ENCODE data around the gene CALML4. TPM values are rescaled to one million over a fixed set of nuclear protein-coding genes. Genes with fewer than 3 reads are reported as not detected.
"Not testable (repeated sequence)": the region's sequence is repeated elsewhere in the genome, so short reads cannot be mapped to it uniquely, and the experiment has no call there.

Gene CALML4
- total and polyA plus RNA-seq, 4 donors = 10.4 to 21.7 (median 14.4) TPM

GRCh38 chr15:68177742-68178141, 27.4 kb downstream of the CALML4 start:
- Histone ChIP-seq H3K9ac (ENCODE audit: insufficient read depth in 1 of 2, low read length in 2 of 2) (no peak overlapping the region), H3K27me3 (ENCODE audit: control insufficient read depth in 3 of 3, insufficient read depth in 3 of 3, low read length in 2 of 3) (no peaks in the 10 kb centered on the region), H3K27ac (ENCODE audit: low read depth in 1 of 2, low read length in 1 of 2) (no peak overlapping the region), H3K4me3 (no peak overlapping the region), H3K4me1 (ENCODE audit: control insufficient read depth in 5 of 5, insufficient read depth in 5 of 5, low read length in 5 of 5) (peaks cover 0 to 6% (median 0%) of the 10 kb centered on the region in 5 donors), H3K9me3 (ENCODE audit: control insufficient read depth in 4 of 4, insufficient read depth in 3 of 4, low read length in 3 of 4) (no peaks in the 10 kb centered on the region), H3K36me3 (ENCODE audit: control insufficient read depth in 4 of 4, insufficient read depth in 4 of 4, low read length in 4 of 4) (peaks cover 8 to 28% (median 20%) of the 10 kb centered on the region in 4 donors)
- TF ChIP-seq CTCF (IDR thresholded peaks at IDR 0.05; ENCODE audit: control extremely low read depth, extremely low read depth) = no peak
- DNase-seq (no peak), ATAC-seq (ENCODE audit: insufficient read depth, low FRiP score) (no peak)

- Histone ChIP-seq H3K4me1 (ENCODE audit: control insufficient read depth in 5 of 5, insufficient read depth in 5 of 5, low read length in 5 of 5) (peaks cover 0 to 6% (median 0%) of the 10 kb centered on the region in 5 donors), H3K4me3 (no peak overlapping the region), H3K36me3 (ENCODE audit: control insufficient read depth in 4 of 4, insufficient read depth in 4 of 4, low read length in 4 of 4) (peaks cover 6 to 25% (median 18%) of the 10 kb centered on the region in 4 donors), H3K9me3 (ENCODE audit: control insufficient read depth in 4 of 4, insufficient read depth in 3 of 4, low read length in 3 of 4) (no peaks in the 10 kb centered on the region), H3K27me3 (ENCODE audit: control insufficient read depth in 3 of 3, insufficient read depth in 3 of 3, low read length in 2 of 3) (no peaks in the 10 kb centered on the region), H3K27ac (ENCODE audit: low read depth in 1 of 2, low read length in 1 of 2) (no peak overlapping the region), H3K9ac (ENCODE audit: insufficient read depth in 1 of 2, low read length in 2 of 2) (no peak overlapping the region)
- TF ChIP-seq CTCF (IDR thresholded peaks at IDR 0.05; ENCODE audit: control extremely low read depth, extremely low read depth) = no peak
- DNase-seq = no peak
- 94 to 95% methylated on average over 3 of the region's 3 CpGs for WGBS, 2 donors
- no peak for ATAC-seq (ENCODE audit: insufficient read depth, low FRiP score)
These were observed 28.5 kb downstream of the CALML4 start for GRCh38 chr15:68176601-68177000.

- Histone ChIP-seq H3K27ac (ENCODE audit: low read depth in 1 of 2, low read length in 1 of 2) (no peak overlapping the region), H3K4me1 (ENCODE audit: control insufficient read depth in 5 of 5, insufficient read depth in 5 of 5, low read length in 5 of 5) (peaks cover 0 to 6% (median 0%) of the 10 kb centered on the region in 5 donors), H3K36me3 (ENCODE audit: control insufficient read depth in 4 of 4, insufficient read depth in 4 of 4, low read length in 4 of 4) (peaks cover 0 to 15% (median 13%) of the 10 kb centered on the region in 4 donors), H3K9ac (ENCODE audit: insufficient read depth in 1 of 2, low read length in 2 of 2) (no peak overlapping the region), H3K9me3 (ENCODE audit: control insufficient read depth in 4 of 4, insufficient read depth in 3 of 4, low read length in 3 of 4) (no peaks in the 10 kb centered on the region), H3K4me3 (no peak overlapping the region), H3K27me3 (ENCODE audit: control insufficient read depth in 3 of 3, insufficient read depth in 3 of 3, low read length in 2 of 3) (no peaks in the 10 kb centered on the region)
- TF ChIP-seq CTCF (IDR thresholded peaks at IDR 0.05; ENCODE audit: control extremely low read depth, extremely low read depth) = no peak
- no peak for ATAC-seq (ENCODE audit: insufficient read depth, low FRiP score)
- no peak for DNase-seq
- 14 to 32% methylated on average over 2 of the region's 2 CpGs for WGBS, 2 donors
These were observed 29.6 kb downstream of the CALML4 start for GRCh38 chr15:68175526-68175925.

GRCh38 chr15:68173119-68173518, 32.0 kb downstream of the CALML4 start:
- peaks cover 0 to 8% (median 0%) of the 10 kb centered on the region in 5 donors for H3K4me1 ChIP-seq (ENCODE audit: control insufficient read depth in 5 of 5, insufficient read depth in 5 of 5, low read length in 5 of 5)
- ATAC-seq (ENCODE audit: insufficient read depth, low FRiP score) = no peak
- H3K9me3 ChIP-seq (ENCODE audit: control insufficient read depth in 4 of 4, insufficient read depth in 3 of 4, low read length in 3 of 4) = no peaks in the 10 kb centered on the region
- no peak overlapping the region for H3K9ac ChIP-seq (ENCODE audit: insufficient read depth in 1 of 2, low read length in 2 of 2)
- H3K27ac ChIP-seq (ENCODE audit: low read depth in 1 of 2, low read length in 1 of 2) = no peak overlapping the region
- no peaks in the 10 kb centered on the region for H3K27me3 ChIP-seq (ENCODE audit: control insufficient read depth in 3 of 3, insufficient read depth in 3 of 3, low read length in 2 of 3)
- no peak overlapping the region for H3K4me3 ChIP-seq
- TF ChIP-seq CTCF (IDR thresholded peaks at IDR 0.05; ENCODE audit: control extremely low read depth, extremely low read depth) = no peak
- no peak for DNase-seq
- H3K36me3 ChIP-seq (ENCODE audit: control insufficient read depth in 4 of 4, insufficient read depth in 4 of 4, low read length in 4 of 4) = peaks cover 0 to 15% (median 14%) of the 10 kb centered on the region in 4 donors
- WGBS, 2 donors = 98% methylated on average over 4 of the region's 4 CpGs

GRCh38 chr15:68172037-68172436, 33.1 kb downstream of the CALML4 start:
- WGBS, 2 donors = 76 to 93% methylated on average over 2 of the region's 2 CpGs
- not testable (repeated sequence) for ATAC-seq (ENCODE audit: insufficient read depth, low FRiP score); H3K27ac ChIP-seq (ENCODE audit: low read depth in 1 of 2, low read length in 1 of 2); H3K27me3 ChIP-seq (ENCODE audit: control insufficient read depth in 3 of 3, insufficient read depth in 3 of 3, low read length in 2 of 3); H3K4me3 ChIP-seq; H3K9me3 ChIP-seq (ENCODE audit: control insufficient read depth in 4 of 4, insufficient read depth in 3 of 4, low read length in 3 of 4); H3K9ac ChIP-seq (ENCODE audit: insufficient read depth in 1 of 2, low read length in 2 of 2); DNase-seq; H3K4me1 ChIP-seq (ENCODE audit: control insufficient read depth in 5 of 5, insufficient read depth in 5 of 5, low read length in 5 of 5)
- peaks cover 0 to 10% (median 9%) of the 10 kb centered on the region in 4 donors for H3K36me3 ChIP-seq (ENCODE audit: control insufficient read depth in 4 of 4, insufficient read depth in 4 of 4, low read length in 4 of 4)

Data from lung (tissue), 12 donors.